Right ventricle myocardium inferior (tissue), 1 donor: ENCODE measurements around the gene KRTAP5-2. TPM values are rescaled to one million over a fixed set of nuclear protein-coding genes. Genes with fewer than 3 reads are reported as not detected.

ENCODE experiments used
- ATAC-seq: fragments of 200-7000 bp; cut with Tn5 transposase; one replicate; pipeline ENCODE4 v1.9.1; 2020; ENCODE audit warnings: mild to moderate bottlenecking, moderate library complexity
- DNase-seq: peaks from one replicate; pipeline ENCODE4 v3.0.0; 2021; ENCODE audit errors: missing footprints
- intact Hi-C: fragments of 100-400 bp; cut with DNase I; formaldehyde crosslinking; loops from one replicate; pipeline ENCODE4 v1.11.0; 2022
- total RNA-seq: library from RNA; stranded (reverse); fragmentation: NEBNext Ultra II Directional; extraction: Animal tissue kit (Norgen Biotek cat#: 25700); gene quantifications from one replicate; pipeline ENCODE4 v1.2.1, GENCODE V29; 2021
- donor health status: DM: no; HTN: yes; CAD: no; lungs with severe emphysema.

Gene KRTAP5-2
- total RNA-seq, 1 donor from 2014 or later = not detected

DNA sequence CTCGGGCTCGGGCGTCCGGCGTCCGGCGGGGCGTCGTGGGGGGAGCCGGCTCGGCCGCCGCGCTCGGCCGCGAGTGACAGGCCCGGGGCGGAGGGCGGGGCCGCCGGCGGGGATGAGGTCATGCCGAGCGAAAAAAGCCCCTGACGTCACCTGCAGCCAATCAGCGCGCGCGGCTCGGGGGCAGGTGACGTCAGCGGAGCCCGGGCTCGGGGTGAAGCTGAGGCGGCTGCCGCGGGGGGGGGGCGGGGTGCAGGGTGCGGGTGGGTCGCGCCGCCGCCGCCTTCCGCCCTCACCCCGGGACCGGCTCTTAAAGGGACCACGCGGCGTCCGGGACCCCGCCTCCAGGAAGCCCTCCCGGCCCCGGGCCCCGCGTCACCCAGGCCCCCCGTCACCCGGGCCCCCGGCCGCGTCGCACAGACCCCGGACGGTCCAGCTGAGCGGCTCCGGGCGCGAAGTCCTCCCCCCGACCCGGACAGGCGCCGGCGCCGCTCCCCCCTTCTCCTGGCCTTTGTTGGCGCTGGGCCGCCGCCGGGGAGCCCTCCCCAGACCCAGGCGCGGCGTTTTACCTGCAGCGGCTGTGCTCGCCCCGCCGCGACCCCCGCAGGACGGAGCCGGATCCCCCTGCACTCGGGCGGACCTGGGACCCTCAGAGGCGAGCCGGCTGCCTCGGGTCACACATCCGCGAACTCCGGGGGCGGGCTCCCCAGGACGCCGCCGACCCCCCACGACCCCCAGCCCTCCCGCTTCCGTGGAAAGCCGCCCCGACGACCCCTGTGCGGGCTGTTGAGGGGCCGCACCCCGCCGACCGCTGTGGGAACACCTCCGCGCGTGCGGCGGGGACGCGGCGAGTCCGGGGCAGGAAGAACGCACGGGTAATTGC lies 25.7 kb downstream of the KRTAP5-2 start, which contains the start of gene DUSP8:
Gene DUSP8, minus strand, starts transcription at position 75 of the 880 bp plus-strand sequence. CDS start 6,445 bp downstream, outside the sequence.
- peak; percentile 95 for DNase-seq
- ATAC-seq = peak; percentile 83
- intact Hi-C loops = loop anchor here (2.0 to 5.0 kb wide), 3 partner anchors 14 to 370 kb away; no protein-coding TSS in a partner anchor

DNA sequence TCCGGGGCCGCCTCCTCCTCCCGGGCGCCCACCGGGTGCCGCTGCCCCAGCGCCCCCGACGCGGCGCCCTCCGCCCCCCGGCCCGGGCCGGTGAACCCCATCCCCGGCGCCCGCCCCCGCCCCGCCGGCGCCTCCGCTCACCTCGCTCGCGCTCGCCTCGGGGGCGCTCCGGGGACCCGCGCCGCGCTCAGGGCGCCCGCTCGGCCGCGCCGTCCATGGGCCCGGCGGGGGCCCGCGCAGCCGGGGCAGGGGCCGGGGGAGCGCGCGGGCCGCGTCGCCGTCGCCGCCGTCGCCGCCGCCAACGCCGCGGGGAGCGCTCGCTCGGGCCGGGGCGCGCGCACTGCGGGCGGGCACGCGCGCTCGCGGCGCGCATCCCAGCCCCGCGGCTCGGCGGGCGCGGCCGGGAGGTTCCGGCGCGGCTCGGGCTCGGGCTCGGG lies 26.3 kb downstream of the KRTAP5-2 start:
- DNase-seq = no peak
- ATAC-seq = no peak
- intact Hi-C loops = loop anchor here (2.0 to 5.0 kb wide), 3 partner anchors 13 to 369 kb away; no protein-coding TSS in a partner anchor

DNA sequence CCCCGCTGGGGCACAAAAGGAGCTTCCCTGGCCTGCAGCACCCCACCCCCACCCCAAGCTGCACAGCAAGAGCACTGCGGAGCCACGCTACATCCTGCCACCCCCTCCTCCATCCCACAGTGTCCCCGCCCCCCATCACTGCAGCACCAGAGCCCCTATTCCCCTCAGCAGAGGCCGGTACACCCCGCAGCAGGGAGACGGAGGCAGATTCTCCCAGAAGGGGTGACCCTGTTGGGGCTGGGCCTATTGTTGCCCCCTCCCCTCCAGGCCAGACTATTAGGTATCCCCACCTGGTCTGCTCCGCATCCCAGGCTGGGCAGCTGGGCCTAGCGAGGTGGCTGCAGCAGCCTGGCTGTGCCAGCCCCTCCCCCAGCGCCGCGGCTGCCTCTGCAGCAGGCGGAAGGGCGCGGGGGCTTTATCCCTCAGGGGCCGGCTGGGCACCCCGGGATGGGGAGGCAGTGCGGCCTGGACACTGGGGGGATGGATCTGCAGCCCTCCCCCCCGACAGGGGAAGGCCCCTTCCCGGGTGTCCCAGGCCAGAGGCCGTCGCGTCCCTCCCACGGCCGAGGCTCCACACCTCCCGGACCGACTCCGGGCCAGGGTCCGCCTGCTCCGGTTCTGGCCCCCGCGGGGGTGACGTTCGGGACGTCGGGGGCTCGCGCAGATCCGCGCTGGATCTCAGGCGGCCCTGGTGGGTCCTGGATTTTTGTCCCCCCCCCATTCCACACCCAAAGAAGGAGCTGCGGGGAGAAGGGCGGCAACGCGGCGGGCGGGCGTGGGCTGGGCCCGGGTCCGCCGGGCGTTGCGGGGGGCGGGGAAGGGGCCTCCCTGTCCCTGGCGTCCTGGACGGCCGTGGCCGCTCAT lies 27.0 kb downstream of the KRTAP5-2 start:
- intact Hi-C loops = loop anchor here (5.0 kb wide), 2 partner anchors 259 to 369 kb away; no protein-coding TSS in a partner anchor
- ATAC-seq (no peak), DNase-seq (no peak)

DNA sequence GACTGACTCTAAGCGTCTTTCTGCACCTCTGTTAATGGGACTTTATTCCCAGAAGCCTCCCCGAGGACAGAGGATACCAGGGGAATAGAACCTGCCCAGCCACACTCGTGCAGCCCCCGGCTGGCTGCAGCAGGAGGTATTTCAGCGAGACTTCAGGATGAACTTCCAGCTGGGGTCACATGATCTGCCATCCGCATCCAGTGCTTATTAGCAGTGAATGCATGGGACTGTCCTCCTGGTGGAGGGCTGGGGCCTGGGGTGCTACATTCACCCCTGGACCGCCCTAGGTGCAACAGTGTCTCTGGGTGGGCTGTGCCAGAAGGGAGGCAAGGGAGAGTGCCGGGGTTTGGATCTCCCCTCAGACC lies 27.6 kb downstream of the KRTAP5-2 start:
- ATAC-seq = no peak
- intact Hi-C loops = loop anchor here (5.0 kb wide), 2 partner anchors 258 to 368 kb away; no protein-coding TSS in a partner anchor
- no peak for DNase-seq

DNA sequence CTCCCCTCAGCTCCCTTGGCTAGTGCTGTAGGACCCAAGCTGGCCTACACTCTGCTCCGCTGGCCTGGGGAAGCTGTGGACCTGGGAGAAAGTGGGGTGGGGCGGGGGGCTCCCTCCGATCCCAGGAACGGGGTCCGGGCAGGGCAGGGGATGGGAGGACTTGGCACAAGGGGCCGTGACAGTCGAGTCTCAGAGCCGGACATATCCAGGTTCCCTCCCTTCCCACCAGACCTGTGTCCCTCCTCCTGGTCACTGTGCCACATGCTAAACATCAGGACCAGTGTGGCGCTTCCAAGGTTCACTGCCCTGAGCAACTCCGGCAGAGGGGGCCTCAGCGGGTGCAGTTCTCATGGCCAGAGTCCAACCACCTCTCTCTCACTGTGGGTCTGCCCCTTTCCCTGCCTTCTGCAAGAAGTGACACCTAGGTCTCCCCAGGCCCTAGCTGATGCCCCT lies 28.1 kb downstream of the KRTAP5-2 start:
- ATAC-seq (no peak), DNase-seq (no peak)
- intact Hi-C loops = loop anchor here (5.0 kb wide), 2 partner anchors 258 to 368 kb away; no protein-coding TSS in a partner anchor

DNA sequence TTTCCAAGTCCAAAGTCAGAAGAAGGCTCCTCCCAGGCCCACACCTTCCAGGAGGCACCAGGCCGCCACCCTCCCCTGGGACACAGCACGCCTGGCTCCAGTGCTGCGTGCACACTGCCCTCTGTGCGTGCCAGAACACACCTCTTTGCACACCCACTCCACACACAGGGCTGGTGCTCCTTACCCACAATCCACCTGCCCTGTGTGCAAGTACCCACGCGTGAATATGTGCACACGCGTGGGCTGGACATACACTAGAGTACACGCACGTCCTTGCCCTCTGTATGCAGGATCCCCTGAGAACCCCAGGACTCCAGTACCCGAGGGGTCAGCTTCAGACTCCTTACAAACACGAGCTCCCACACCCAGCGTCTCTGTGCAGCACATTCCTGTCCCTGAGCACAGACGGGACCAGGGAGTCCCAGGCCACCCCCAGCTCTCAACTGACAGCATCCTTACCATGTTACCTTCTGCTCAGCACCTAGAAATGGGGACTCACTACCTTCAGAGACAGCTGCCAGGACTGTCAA lies 28.8 kb downstream of the KRTAP5-2 start:
- no peak for DNase-seq
- no peak for ATAC-seq
- intact Hi-C loops = no loop called here

DNA sequence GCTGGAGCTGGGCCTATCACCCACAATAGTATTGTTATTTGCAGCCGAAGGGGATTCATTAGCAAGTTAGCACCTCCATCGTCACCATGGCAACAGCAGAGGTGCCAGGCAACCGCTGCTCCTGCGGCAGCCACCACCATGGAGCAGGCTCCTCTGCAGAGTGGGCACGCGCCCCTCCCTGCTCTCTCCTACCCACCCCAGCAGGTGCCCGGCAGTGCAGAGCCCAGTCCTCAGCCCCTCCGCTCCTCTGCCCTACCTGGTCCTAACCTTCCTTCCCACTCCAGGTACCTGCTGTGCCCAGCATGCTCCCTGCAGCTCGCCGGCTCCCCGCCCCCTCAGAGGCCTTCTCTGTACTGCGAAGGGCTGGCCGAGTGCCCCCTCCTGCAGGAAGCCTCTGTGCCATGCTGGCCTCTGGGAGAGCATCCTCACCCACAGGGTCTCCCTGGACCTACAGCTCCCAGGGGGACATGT lies 29.6 kb downstream of the KRTAP5-2 start:
- DNase-seq = no peak
- no peak for ATAC-seq
- intact Hi-C loops = no loop called here

DNA sequence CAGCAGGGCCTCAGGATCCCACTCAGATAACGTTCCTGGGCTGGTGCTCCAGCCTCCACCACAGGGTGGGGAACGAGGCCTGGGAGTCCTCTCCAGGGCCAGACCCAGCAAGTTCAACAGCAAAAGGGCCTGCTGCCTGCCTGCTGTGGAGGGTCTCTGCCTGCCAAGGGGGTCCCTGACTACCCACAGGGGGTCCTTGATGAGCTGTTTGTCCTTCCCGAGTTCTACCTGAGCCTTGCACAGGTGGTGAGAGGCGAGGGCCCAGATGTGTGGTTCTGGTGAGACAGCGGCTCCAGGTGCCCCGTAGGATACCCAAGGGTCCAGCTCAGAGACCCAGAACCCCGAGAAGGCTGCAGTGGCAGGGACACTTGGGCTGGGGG lies 30.4 kb downstream of the KRTAP5-2 start:
- ATAC-seq = no peak
- intact Hi-C loops = no loop called here
- no peak for DNase-seq

DNA sequence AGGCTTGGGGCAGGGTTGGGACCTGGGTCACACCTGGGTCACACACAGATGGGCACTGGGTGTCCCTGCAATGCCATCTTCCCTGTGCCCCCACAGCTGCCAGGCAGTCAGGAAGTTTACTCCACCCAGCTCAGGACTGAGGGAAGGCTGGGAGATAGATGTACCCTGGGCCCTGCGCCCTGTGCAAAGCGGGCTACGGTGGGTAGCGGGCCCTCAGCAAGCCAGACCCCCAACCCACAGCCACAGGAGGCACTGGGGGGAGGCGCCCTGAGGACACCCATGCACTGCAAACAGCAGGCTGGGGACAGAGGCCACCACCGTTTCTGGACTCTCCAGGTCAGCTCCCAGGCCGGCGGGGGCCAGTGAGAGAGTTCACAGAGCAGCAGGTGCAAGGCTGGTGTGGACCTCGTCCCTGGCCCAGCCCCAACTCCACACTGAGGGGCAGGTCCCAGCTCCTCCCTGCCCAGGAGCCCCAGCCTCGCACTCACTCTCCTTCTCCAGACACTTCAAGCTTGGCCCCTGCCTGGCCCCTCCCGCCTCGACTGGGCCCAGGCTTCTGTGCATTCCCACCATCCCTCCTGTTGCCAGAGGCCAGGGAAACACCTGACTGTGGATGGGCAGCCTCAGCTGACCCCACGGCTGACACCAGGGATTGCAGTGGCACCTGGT lies 30.9 kb downstream of the KRTAP5-2 start:
- intact Hi-C loops = no loop called here
- ATAC-seq = no peak
- DNase-seq = no peak

DNA sequence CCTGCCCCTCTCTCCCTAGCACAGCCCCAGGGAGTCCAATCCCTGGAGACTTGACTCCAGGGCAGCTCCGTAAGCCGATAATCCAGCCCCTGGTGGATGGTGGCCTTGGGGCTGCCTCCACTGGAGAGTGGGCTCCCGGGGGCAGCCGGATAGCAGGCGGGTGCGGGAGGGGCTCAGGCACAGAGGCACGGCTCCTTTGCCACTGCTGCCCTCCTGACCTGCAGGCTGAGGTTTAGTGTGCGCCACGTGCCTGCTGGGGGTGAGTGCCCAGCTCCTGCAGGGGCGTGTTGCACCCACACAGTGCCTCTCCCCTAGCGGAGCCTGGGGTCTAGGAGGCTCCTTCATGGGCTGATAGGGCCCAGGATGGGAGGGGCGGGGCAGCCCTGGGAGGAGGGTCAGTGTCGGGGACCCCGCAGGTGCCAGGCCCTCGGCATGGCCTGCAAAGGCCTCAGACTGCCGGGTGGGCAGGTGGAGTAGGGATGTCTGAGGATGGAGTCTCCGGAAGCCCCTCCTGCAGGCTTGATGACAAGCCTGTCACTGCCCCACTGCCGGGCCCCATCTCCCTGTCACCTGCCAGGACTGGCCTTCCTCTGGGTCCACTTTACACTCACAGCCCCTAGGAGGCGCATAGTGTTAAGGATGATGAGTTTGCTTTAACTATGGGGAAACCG lies 31.6 kb downstream of the KRTAP5-2 start:
- DNase-seq = no peak
- ATAC-seq = no peak
- intact Hi-C loops = no loop called here

DNA sequence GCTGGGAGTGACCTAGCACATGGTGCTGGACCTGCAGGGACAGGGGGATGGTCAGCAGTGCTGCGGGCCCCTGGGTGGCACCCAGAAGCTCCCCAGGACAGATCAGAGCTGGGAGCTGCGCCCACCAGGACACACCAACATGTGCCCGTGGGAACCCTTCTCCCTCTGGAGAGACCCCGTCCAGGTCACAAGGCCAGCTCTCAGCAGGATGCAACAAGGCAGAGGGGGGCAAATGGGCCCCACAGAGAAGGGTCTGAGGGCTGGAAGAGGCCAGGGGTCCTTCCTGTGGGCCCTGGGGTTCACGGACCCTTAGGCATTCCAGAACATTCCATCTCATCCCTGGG lies 32.2 kb downstream of the KRTAP5-2 start:
- DNase-seq (no peak), ATAC-seq (no peak)
- intact Hi-C loops = no loop called here

DNA sequence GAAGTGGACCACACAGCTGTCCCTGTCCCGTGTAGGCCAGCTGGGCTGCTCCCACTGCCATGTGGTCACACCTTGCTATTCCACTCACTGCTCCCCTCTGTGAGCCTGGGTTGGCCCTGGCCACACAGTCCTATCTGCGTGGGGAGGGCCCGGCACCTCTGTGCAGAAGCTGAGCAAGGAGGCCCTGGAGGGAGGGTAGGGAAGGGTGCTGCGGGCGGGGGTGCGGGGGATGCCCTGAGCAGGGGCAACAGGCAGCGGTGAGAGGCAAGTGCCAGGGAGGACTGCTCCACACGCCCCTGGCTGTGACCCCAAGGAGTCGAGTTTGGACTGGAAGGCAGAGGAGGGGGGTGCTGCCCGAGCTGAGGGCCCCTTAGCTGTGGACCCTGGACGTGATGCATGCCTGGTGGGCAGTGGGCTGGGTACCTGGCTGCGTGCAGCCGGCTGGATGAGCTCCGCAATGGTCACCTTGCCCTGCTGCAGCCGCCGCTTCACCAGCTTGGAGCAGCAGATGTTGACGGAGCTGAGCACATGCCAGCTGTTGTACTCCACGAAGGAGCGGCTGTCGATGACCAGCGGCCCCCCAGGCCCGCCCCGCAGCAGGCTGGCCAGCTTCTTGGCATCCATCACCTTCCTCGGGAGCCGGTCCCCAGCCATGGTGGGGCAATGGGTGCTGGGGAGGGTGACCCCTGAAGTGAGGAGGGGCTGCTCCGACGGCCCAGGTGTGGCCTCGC lies 32.8 kb downstream of the KRTAP5-2 start:
- no peak for ATAC-seq
- peak; percentile 66 for DNase-seq
- intact Hi-C loops = no loop called here

DNA sequence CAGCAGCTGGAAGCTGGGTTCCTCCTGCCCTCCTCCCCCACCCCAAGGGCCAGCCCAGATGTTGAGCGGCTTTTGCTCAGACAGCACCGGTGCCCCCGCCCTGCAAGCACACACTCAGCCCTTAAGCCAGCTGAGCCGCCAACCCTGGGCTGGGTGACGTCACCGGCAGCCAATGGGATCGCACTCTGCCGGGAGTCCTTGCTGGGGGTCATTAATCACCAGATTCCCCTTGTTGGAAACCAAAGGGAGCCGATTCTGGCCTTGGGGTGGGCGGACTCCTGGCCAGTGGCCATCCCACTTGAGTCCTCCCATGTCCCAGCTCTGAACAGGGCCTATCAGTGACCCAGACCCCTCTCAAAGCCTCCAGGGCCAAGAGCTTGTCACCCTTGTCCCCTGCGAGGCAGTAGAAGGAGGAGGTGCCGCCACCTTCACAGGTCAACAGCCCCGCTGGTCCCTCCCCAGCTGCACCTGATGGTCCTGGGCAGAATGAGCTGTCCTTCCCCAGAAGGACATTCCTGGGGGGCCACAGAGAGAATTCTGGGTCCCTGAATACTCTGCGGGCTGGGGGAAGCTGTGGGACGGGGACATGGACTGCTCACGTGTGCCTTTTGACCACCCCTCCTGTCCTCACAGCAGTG lies 33.4 kb downstream of the KRTAP5-2 start:
- DNase-seq (peak; percentile 69), ATAC-seq (peak; percentile 26)
- intact Hi-C loops = no loop called here

DNA sequence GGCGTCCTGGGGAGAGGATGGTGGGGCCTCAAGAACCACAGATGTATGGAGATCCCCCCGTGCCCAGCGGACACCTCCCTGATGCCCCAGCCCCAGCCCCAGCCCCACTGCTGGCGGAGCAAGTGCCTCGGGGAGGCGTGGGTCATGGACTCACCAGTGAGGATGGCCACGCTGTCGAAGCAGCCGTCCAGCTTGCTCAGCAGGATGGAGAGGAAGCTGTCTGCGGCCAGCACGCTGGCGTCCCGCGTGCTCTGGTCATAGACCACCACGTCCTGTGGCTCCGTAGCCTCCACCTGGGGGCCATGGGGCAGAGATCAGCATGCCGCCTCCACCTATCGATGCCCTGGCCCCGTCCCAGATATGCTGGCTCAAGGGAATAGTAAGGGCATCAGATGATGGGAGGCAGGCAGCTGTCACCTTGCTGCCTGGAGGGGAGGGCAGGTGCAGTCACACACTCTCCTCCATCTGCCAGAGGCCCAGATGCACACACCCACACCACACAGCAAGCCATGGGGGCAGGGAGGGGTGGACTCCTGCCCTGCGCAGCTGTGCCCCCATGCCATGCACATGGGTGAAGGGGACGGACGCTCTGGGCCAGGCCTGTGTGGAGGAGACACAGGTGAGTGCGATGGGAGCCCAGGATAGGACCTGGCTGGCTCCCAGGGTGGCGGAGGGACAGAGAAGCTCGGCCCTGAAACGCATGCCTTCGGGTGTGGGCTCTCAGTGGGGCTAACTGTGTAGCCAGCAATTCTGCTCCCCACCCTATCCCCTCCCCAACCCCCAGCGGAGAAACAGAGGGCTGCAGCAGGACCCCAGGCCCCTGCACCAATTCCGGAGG lies 34.2 kb downstream of the KRTAP5-2 start:
- intact Hi-C loops = no loop called here
- DNase-seq = peak; percentile 53
- ATAC-seq = no peak

DNA sequence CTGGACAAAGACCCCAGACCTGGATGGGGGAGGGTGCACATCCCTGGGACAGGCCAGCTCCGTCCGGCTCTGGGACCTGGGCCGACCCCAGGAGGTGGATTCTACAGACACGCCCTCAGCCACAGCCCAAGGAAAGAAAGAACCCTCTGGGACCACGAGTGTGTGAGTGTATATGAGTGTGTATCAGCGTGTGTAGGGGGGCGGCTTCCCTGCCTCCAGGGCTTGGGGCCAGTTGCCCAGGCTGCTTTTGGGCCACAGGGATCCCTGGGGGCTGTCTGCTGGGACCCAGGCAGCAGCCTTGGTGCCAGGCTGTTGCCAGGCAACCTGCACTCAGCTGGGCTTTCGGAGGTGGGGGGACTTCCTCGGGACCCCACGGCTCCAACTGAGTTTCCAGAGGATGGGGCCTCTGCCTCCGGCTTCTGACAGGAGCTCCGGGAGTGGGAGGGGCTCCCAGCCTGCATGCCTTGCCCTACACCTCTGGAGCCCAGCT lies 34.9 kb downstream of the KRTAP5-2 start:
- intact Hi-C loops = no loop called here
- DNase-seq (no peak), ATAC-seq (no peak)
